ENCODE results near the gene LPO. TPM values are rescaled to one million over a fixed set of nuclear protein-coding genes. Genes with fewer than 3 reads are reported as not detected.

The LPO gene
- total RNA-seq, 3 donors from 2014 or later: not detected

DNA sequence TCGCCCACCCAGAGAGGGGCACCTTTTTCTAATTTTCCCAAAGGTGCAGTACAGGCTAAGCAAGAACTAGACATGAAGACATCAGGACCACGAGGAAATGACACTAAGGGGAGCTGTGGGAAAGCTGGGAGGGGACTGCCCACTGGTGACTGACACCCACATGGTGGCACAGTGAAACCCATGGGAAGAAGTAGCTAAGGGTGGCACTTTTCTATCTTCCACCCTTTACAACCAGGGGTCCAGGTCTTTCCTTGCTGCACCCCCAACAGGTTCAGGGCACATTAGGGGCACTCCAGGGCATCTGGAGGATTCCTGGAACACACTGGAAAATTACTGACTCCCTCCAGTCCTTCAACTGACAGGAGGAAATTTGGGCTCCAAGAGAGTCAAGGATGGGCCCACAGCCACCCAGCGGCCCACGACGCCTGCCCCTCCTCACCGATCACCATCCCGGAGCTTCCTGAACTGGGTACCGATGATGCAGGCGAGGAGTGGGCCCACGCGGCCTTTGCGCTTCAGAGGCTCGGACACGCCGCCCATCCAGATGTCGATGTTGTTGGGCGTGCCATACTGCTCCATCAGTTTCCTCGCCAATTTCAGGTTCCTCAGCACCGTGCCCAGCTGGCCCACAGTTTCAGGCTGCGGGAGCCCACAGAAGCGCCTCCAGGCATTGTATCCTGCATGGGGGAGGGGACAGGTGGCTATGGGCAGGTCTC is 33.0 kb downstream of the LPO start:
- ATAC-seq: no peak
- intact Hi-C loops (cut with DNase I, micrococcal nuclease): no loop called here

DNA sequence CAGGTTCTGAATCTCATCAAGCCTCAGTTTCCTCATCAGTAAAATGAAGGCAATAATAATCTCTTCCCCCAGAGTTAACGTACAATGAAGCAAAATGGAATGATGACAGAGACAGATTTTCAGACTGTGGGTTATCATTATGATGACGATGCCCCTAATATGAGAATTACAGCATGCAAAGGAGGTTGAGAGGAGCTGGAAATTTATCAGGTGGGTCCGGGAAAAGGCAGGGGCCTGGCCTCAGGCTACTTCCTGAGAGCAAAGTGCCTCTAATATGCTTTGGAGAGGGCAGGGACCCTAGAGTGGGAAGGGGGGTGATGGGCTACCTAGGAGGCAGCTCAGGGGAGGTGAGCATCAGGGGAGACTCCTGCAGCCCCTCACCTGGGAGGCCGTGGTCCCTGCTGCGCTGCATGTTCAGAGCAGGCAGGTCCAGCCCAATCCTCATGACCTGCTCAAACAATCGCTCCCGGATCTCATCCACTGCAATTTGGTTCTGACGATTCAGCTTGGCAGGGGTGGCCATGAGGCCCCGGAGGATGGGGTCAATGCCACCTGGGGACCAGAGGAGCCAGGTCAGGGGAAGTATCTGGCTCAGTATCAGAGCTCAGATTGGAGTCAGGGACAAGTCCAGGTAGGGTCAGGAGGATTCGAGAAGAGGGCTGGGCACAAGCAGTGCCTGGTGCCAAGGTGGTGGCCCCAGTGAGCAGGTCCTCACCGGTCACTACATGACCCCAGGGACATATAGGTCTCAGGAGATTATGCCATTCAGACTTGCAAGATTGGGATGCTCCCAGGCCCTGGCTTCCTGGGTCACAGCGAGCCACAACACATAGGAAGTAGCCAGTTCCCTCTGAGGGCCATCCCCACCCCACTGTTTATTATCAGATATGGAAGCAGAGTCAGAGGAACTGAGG is 34.2 kb downstream of the LPO start:
- ATAC-seq (no peak), DNase-seq (no peak)
- Histone ChIP-seq H3K36me3 (ENCODE audit: low read depth) (no peaks in the 10 kb centered on the region), H3K4me1 (ENCODE audit: low read depth) (no peaks in the 10 kb centered on the region), H3K4me3 (no peak overlapping the region), H3K9me3 (no peaks in the 10 kb centered on the region)
- TF ChIP-seq, protein P1, sequence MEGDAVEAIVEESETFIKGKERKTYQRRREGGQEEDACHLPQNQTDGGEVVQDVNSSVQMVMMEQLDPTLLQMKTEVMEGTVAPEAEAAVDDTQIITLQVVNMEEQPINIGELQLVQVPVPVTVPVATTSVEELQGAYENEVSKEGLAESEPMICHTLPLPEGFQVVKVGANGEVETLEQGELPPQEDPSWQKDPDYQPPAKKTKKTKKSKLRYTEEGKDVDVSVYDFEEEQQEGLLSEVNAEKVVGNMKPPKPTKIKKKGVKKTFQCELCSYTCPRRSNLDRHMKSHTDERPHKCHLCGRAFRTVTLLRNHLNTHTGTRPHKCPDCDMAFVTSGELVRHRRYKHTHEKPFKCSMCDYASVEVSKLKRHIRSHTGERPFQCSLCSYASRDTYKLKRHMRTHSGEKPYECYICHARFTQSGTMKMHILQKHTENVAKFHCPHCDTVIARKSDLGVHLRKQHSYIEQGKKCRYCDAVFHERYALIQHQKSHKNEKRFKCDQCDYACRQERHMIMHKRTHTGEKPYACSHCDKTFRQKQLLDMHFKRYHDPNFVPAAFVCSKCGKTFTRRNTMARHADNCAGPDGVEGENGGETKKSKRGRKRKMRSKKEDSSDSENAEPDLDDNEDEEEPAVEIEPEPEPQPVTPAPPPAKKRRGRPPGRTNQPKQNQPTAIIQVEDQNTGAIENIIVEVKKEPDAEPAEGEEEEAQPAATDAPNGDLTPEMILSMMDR (IDR thresholded peaks at IDR 0.05): no peak
- intact Hi-C loops (cut with DNase I, micrococcal nuclease): no loop called here

More for the DNA sequence above, 33.0 kb downstream of the LPO start:
- Histone ChIP-seq H3K4me1 (ENCODE audit: low read depth) (no peaks in the 10 kb centered on the region), H3K36me3 (ENCODE audit: low read depth) (no peaks in the 10 kb centered on the region), H3K9me3 (no peaks in the 10 kb centered on the region), H3K4me3 (no peak overlapping the region)
- DNase-seq: no peak
- TF ChIP-seq, protein P1 (IDR thresholded peaks at IDR 0.05): no peak

DNA sequence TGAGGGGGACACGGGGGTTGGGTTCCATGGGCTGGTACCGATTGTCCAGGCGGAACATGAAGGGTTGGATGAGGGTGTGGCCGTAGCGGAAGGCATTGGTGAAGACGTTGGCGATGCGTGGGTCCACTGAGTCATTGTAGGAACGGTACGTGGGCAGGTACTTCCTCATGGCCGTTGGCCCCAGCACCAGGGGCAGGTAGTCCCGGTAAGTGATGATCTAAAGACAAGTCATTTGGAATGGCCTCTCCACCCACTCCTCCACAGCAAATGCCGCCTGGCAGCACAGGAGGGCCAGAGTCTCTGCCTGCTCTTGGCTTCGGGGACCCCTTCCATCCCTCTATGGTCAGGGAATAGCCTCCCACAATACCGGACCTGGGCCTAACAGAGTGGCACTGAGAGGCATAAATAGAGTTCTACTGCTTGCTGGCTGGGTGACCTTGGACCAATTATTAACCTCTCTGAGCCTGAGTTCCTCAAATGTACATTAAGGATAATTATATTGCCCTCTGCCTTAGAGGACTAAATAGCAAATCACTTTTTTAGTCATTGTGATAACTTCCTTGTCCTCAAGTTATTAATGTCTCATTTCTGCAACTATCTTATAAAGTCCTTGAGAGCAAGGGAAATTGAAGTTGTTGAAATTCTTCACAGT is 35.2 kb downstream of the LPO start:
- ATAC-seq: no peak
- no peaks in the 10 kb centered on the region for H3K36me3 ChIP-seq (ENCODE audit: low read depth)

DNA sequence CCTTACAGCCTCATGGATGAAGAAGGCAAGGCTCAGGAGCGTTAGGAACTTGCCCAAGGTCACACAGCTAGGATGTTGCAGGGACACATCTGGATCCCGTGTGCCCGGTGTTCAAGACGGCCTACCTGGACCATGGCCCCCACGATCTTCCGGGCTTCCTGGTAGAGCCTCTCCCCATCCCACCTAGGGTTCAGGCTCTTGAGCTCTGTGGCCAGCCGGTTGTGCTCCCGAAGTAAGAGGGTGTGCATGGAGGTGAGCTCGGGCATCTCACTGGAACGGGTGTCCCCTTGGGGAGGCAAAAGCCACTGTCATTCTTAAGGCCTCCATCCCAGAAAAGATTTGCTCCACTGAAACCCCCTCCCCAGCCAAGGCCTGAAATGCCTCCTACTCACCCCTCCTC is 37.0 kb downstream of the LPO start:
- ATAC-seq (no peak), DNase-seq (no peak)
- Histone ChIP-seq H3K4me1 (ENCODE audit: low read depth) (no peaks in the 10 kb centered on the region), H3K36me3 (ENCODE audit: low read depth) (no peaks in the 10 kb centered on the region), H3K9me3 (no peaks in the 10 kb centered on the region), H3K4me3 (no peak overlapping the region)
- intact Hi-C loops (cut with DNase I, micrococcal nuclease): no loop called here
- TF ChIP-seq, protein P1 (IDR thresholded peaks at IDR 0.05): no peak

More for the DNA sequence above, 35.2 kb downstream of the LPO start:
- TF ChIP-seq, protein P1 (IDR thresholded peaks at IDR 0.05): no peak
- Histone ChIP-seq H3K4me3 (no peak overlapping the region), H3K4me1 (ENCODE audit: low read depth) (no peaks in the 10 kb centered on the region), H3K9me3 (no peaks in the 10 kb centered on the region)
- intact Hi-C loops (cut with DNase I, micrococcal nuclease): no loop called here
- no peak for DNase-seq

DNA sequence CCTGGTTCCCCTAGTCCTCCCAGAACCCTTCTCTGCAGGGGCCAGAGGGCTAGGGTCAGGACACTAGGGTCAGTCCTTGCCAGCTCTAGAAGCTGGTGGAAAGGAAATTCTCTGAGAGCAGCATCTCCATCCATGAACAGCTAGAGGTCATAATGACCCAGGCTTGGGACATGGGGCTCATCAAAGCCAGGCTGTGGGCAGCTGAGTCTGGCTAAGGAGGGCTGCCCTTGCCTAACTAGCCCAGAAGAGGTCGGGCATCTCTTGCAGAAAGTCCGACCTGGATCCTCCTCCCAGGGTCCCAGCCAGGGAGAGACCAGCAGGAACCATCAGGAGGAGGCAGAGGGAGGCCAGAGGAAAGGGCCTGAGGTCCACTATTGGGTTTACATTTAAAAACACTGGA is 38.0 kb downstream of the LPO start:
- TF ChIP-seq, protein P1 (IDR thresholded peaks at IDR 0.05): no peak
- ATAC-seq (no peak), DNase-seq (no peak)
- H3K4me3 ChIP-seq: no peak overlapping the region
- no peaks in the 10 kb centered on the region for H3K9me3 ChIP-seq
- intact Hi-C loops (cut with DNase I, micrococcal nuclease): no loop called here
- no peaks in the 10 kb centered on the region for H3K4me1 ChIP-seq (ENCODE audit: low read depth)
- no peaks in the 10 kb centered on the region for H3K36me3 ChIP-seq (ENCODE audit: low read depth)
